Body of pancreas (tissue), 4 donors: ENCODE data around the gene ABCA13.

Source experiments
- POLR2A ChIP-seq, 3 donors: fragments of 450-650 bp; IDR thresholded peaks; one replicate each; pipeline ENCODE4 v1.6.1; 2016; ENCODE audit warnings: antibody characterized with exemption in 3 of 3, mild to moderate bottlenecking in 2 of 3
- TF ChIP-seq, protein P1 (sequence below), 7 experiments: fragments of 450-650 bp in 4 of 7; fragments of 200-600 bp in 3 of 7; sonication (generic) in 3 of 7; IDR thresholded peaks; one replicate each; pipeline ENCODE4 v1.5.1; 2016 to 2019; ENCODE audit warnings: antibody characterized with exemption in 7 of 7

DNA sequence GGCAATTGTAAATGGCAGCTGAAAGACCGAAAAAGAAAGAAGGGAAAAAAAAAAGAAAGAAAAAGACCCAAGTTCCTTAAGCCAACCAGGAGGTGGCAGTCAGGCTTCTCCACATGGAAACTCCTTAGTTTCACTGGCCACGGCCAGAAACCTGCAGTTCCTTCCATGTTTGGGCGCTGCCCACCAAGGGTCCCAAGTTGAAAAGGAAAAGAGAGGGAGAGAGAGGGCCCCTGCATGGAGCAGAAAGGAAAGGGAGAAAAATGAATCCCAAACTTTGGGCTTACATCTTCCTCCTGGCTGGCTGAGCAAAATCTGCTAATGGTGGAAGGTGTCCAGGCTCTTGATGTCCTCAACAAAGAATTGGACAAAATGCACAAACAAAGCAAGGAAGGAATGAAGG lies 31.8 kb upstream of the ABCA13 start:
- TF ChIP-seq, protein P1, sequence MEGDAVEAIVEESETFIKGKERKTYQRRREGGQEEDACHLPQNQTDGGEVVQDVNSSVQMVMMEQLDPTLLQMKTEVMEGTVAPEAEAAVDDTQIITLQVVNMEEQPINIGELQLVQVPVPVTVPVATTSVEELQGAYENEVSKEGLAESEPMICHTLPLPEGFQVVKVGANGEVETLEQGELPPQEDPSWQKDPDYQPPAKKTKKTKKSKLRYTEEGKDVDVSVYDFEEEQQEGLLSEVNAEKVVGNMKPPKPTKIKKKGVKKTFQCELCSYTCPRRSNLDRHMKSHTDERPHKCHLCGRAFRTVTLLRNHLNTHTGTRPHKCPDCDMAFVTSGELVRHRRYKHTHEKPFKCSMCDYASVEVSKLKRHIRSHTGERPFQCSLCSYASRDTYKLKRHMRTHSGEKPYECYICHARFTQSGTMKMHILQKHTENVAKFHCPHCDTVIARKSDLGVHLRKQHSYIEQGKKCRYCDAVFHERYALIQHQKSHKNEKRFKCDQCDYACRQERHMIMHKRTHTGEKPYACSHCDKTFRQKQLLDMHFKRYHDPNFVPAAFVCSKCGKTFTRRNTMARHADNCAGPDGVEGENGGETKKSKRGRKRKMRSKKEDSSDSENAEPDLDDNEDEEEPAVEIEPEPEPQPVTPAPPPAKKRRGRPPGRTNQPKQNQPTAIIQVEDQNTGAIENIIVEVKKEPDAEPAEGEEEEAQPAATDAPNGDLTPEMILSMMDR (IDR thresholded peaks at IDR 0.05): peak in 5 of 7 experiments; percentile 6 to 45 (median 21)
- TF ChIP-seq POLR2A (IDR thresholded peaks at IDR 0.05): no peak
